Heart left ventricle (tissue), 16 donors: ENCODE data around the gene FUOM. TPM values are rescaled to one million over a fixed set of nuclear protein-coding genes. Genes with fewer than 3 reads are reported as not detected.

Experiments
- ATAC-seq, 4 donors: fragments of 200-7000 bp; cut with Tn5 transposase; one replicate each; pipeline ENCODE4 v1.9.1; 2020 to 2022; ENCODE audit warnings: moderate library complexity in 4 of 4, mild to moderate bottlenecking in 3 of 4, moderate number of reproducible peaks in 1 of 4
- DNase-seq, 5 donors: peaks; one replicate each; pipeline ENCODE4 v3.0.0-alpha.2; 2020
- H3K27ac ChIP-seq, 12 donors: fragments of 200-600 bp; sonication (generic) in 4 of 12; one replicate each; pipeline versions ENCODE4 v1.5.0 to v1.8.0; 2016 to 2022; ENCODE audit warnings: mild to moderate bottlenecking in 2 of 12
- H3K27me3 ChIP-seq, 9 donors: fragments of 200-600 bp; sonication (generic) in 2 of 9; one replicate each; pipeline versions ENCODE4 v1.5.1 to v1.8.0; 2016 to 2022; ENCODE audit warnings: mild to moderate bottlenecking in 3 of 9
- H3K36me3 ChIP-seq, 9 donors: fragments of 200-600 bp; sonication (generic) in 2 of 9; one replicate each; pipeline versions ENCODE4 v1.5.0 to v1.8.0; 2018 to 2022; ENCODE audit warnings: mild to moderate bottlenecking in 2 of 9
- H3K4me1 ChIP-seq, 12 donors: fragments of 200-600 bp; sonication (generic) in 4 of 12; one replicate each; pipeline versions ENCODE4 v1.5.0 to v1.8.0; 2016 to 2022; ENCODE audit warnings: mild to moderate bottlenecking in 3 of 12
- H3K4me3 ChIP-seq, 12 donors: fragments of 200-600 bp; sonication (generic) in 4 of 12; one replicate each; pipeline versions ENCODE4 v1.5.0 to v1.8.0; 2017 to 2022; ENCODE audit warnings: mild to moderate bottlenecking in 9 of 12, moderate library complexity in 4 of 12
- H3K9me3 ChIP-seq, 12 donors: fragments of 200-600 bp; sonication (generic) in 4 of 12; one replicate each; pipeline versions ENCODE4 v1.5.0 to v1.8.0; 2016 to 2022; ENCODE audit warnings: mild to moderate bottlenecking in 1 of 12
- CTCF ChIP-seq, 12 donors: fragments of 200-600 bp; sonication (generic) in 4 of 12; IDR thresholded peaks; one replicate each; pipeline versions ENCODE4 v1.5.0 to v1.8.0; 2018 to 2022; ENCODE audit warnings: antibody characterized with exemption in 12 of 12, mild to moderate bottlenecking in 5 of 12
- POLR2A ChIP-seq, 2 donors: fragments of 450-650 bp; IDR thresholded peaks; one replicate each; pipeline ENCODE4 v1.6.1; 2017; ENCODE audit warnings: antibody characterized with exemption in 2 of 2, mild to moderate bottlenecking in 2 of 2, moderate library complexity in 2 of 2
- WGBS, 4 donors: extraction: QIAGEN DNeasy Blood & Tissue Kit in 2 of 4; methylation state at CpG; one replicate each; pipeline versions ENCODE4 v1.1.5 to v1.1.7; 2013 to 2018; 5-methylcytosine and 5-hydroxymethylcytosine counted together
- intact Hi-C, 10 donors: fragments of 100-400 bp; cut with DNase I; formaldehyde crosslinking; loops; one replicate each; pipeline versions ENCODE4 v1.11.1 to v1.14.2; 2022
- polyA plus RNA-seq, 2 donors: library from polyadenylated mRNA; stranded (reverse); fragments of 200-250 nt; gene quantifications; one replicate each; pipeline ENCODE4 v1.2.3, GENCODE V29; 2013
- total RNA-seq, 9 donors: library from RNA; depleted of rRNA in 2 of 9; stranded (reverse); fragments of >200 nt in 2 of 9; fragmentation: NEBNext Ultra II Directional in 3 of 9; extraction: Animal tissue kit (Norgen Biotek cat#: 25700) in 3 of 9; gene quantifications; one replicate each; pipeline versions ENCODE4 v1.1.0 to v1.2.4, GENCODE V29; 2016 to 2023
- donor health status: ischemic (EF 13 %, LVEDD 7.1; RV severe dilation, severe dysfunction).
- donor health status: healthy with polysubstance abuse.
- donor health status: DM: no; HTN: yes; CAD: no.
- donor health status: DM: no; HTN: no; CAD: no.
- donor health status: ischemic (EF 25% LVEDD 6.9; RV normal size, moderate dysfunction).
- donor health status: ischemic (EF 25% LVEDD 5.7; RV mildly dilated, moderate dysfunction).
- donor health status: healthy.
- donor health status: DM: yes; HTN: yes; CAD: no.
- donor health status: ischemic (EF 35%, LVEDD 5.7; RV mildly dilated, moderate dysfunction).
- donor health status: nonischemic (EF 11% LVEDD 7.7; RV severe dilation, severe dysfunction).
- donor health status: DM: yes; HTN: yes; CAD: no.
- donor health status: PGD.
- donor health status: ischemic (EF 29% LVEDD 5.4; RV normal size, mild dysfunction).
- donor health status: nonischemic (EF 23%, LVEDD 6.1; RV moderate dilation, normal function).

The FUOM gene
- total and polyA plus RNA-seq, 11 donors: 4.3 to 24.1 (median 8.4) TPM

GRCh38 chr10:133314911-133315310 lies 42.9 kb downstream of the FUOM start:
- peaks cover 0 to 9% (median 4%) of the 10 kb centered on the region in 12 donors for H3K4me1 ChIP-seq
- DNase-seq (no peak), ATAC-seq (no peak)
- H3K36me3 ChIP-seq: peaks cover 0 to 34% (median 26%) of the 10 kb centered on the region in 9 donors
- WGBS, 4 donors: 91 to 95% (median 92%) methylated on average over 12 of the region's 12 CpGs
- no peak overlapping the region for H3K4me3 ChIP-seq
- TF ChIP-seq POLR2A (IDR thresholded peaks at IDR 0.05) (no peak), CTCF (IDR thresholded peaks at IDR 0.05) (no peak)
- peaks cover 0 to 11% (median 6%) of the 10 kb centered on the region in 9 donors for H3K27me3 ChIP-seq
- H3K27ac ChIP-seq: no peak overlapping the region
- H3K9me3 ChIP-seq: no peaks in the 10 kb centered on the region
- intact Hi-C loops: loop anchor here in 4 of 10 donors (5.0 to 10.0 kb wide), 5 partner anchors 168 to 480 kb away; no protein-coding TSS in a partner anchor

GRCh38 chr10:133313192-133313591 lies 44.6 kb downstream of the FUOM start:
- H3K36me3 ChIP-seq: peaks cover 0 to 38% (median 26%) of the 10 kb centered on the region in 9 donors
- H3K27me3 ChIP-seq: no peaks in the 10 kb centered on the region
- no peak overlapping the region for H3K27ac ChIP-seq
- H3K4me1 ChIP-seq: peaks cover 0 to 11% (median 1%) of the 10 kb centered on the region in 12 donors
- DNase-seq: no peak
- no peak overlapping the region for H3K4me3 ChIP-seq
- H3K9me3 ChIP-seq: no peaks in the 10 kb centered on the region
- intact Hi-C loops: loop anchor here in 3 of 10 donors (5.0 to 10.0 kb wide), 3 partner anchors 294 to 478 kb away; no protein-coding TSS in a partner anchor
- no peak for ATAC-seq
- TF ChIP-seq CTCF (IDR thresholded peaks at IDR 0.05): no peak
- TF ChIP-seq POLR2A (IDR thresholded peaks at IDR 0.05): no peak
- 74 to 80% (median 79%) methylated on average over 4 of the region's 4 CpGs for WGBS, 4 donors

GRCh38 chr10:133312769-133313145 lies 45.1 kb downstream of the FUOM start:
- no peaks in the 10 kb centered on the region for H3K9me3 ChIP-seq
- ATAC-seq: no peak
- no peak for DNase-seq
- no peak for TF ChIP-seq CTCF (IDR thresholded peaks at IDR 0.05)
- TF ChIP-seq POLR2A (IDR thresholded peaks at IDR 0.05): no peak
- no peaks in the 10 kb centered on the region for H3K27me3 ChIP-seq
- H3K4me1 ChIP-seq: peaks cover 0 to 15% (median 4%) of the 10 kb centered on the region in 12 donors
- WGBS, 4 donors: 88 to 96% (median 91%) methylated on average over 9 of the region's 9 CpGs
- intact Hi-C loops: loop anchor here in 3 of 10 donors (5.0 to 10.0 kb wide), 3 partner anchors 295 to 478 kb away; no protein-coding TSS in a partner anchor
- no peak overlapping the region for H3K4me3 ChIP-seq
- no peak overlapping the region for H3K27ac ChIP-seq
- peaks cover 0 to 38% (median 26%) of the 10 kb centered on the region in 9 donors for H3K36me3 ChIP-seq

- peaks cover 0 to 20% (median 9%) of the 10 kb centered on the region in 12 donors for H3K4me1 ChIP-seq
- H3K9me3 ChIP-seq: no peaks in the 10 kb centered on the region
- H3K27ac ChIP-seq: no peak overlapping the region
- H3K36me3 ChIP-seq: peaks cover 0 to 38% (median 26%) of the 10 kb centered on the region in 9 donors
- no peak overlapping the region for H3K4me3 ChIP-seq
- WGBS, 4 donors: 90 to 94% (median 92%) methylated on average over 23 of the region's 23 CpGs
- TF ChIP-seq CTCF (IDR thresholded peaks at IDR 0.05) (no peak), POLR2A (IDR thresholded peaks at IDR 0.05) (no peak)
- no peaks in the 10 kb centered on the region for H3K27me3 ChIP-seq
- intact Hi-C loops: loop anchor here in 3 of 10 donors (5.0 to 10.0 kb wide), 3 partner anchors 295 to 477 kb away; no protein-coding TSS in a partner anchor
- no peak for DNase-seq
- no peak for ATAC-seq
Measured at GRCh38 chr10:133312016-133312768, 45.6 kb downstream of the FUOM start.
